D341Med (cell line): Measurements from ENCODE around the gene COQ10B.
"Not testable (repeated sequence)": the region's sequence is repeated elsewhere in the genome, so short reads cannot be mapped to it uniquely, and the experiment has no call there.

Experiments
- DNase-seq: peaks from one replicate; pipeline ENCODE4 v3.0.0; 2012; ENCODE audit warnings: low spot score

COQ10B gene

GRCh38 chr2:197452754-197453122 is 614 bp upstream of the COQ10B start:
- no peak for DNase-seq

- DNase-seq, result no peak
Measured at GRCh38 chr2:197453914-197454398, 604 bp downstream of the COQ10B start.

GRCh38 chr2:197454923-197455322 is 1.6 kb downstream of the COQ10B start:
- no peak for DNase-seq

- no peak for DNase-seq
Measured at GRCh38 chr2:197455428-197455827, 2.1 kb downstream of the COQ10B start.

GRCh38 chr2:197460649-197461048 is 7.3 kb downstream of the COQ10B start:
- no peak for DNase-seq

GRCh38 chr2:197461057-197461456 is 7.7 kb downstream of the COQ10B start:
- DNase-seq, result no peak

GRCh38 chr2:197464175-197464574 is 10.8 kb downstream of the COQ10B start:
- DNase-seq, result no peak

- no peak for DNase-seq
Measured at GRCh38 chr2:197472166-197472565, 18.8 kb downstream of the COQ10B start.

GRCh38 chr2:197477797-197478196 is 24.4 kb downstream of the COQ10B start:
- DNase-seq, result no peak

GRCh38 chr2:197480165-197481036 is 27.0 kb downstream of the COQ10B start:
- no peak for DNase-seq

GRCh38 chr2:197484248-197484647 is 30.9 kb downstream of the COQ10B start:
- not testable (repeated sequence) for DNase-seq

- no peak for DNase-seq
Measured at GRCh38 chr2:197486175-197486574, 32.8 kb downstream of the COQ10B start.

- no peak for DNase-seq
Measured at GRCh38 chr2:197487385-197487784, 34.0 kb downstream of the COQ10B start.

- DNase-seq, result no peak
Measured at GRCh38 chr2:197495433-197496134, 42.2 kb downstream of the COQ10B start.

GRCh38 chr2:197496695-197497094 is 43.3 kb downstream of the COQ10B start:
- DNase-seq, result no peak

GRCh38 chr2:197497326-197497725 is 44.0 kb downstream of the COQ10B start:
- no peak for DNase-seq

GRCh38 chr2:197498235-197498936 is 45.0 kb downstream of the COQ10B start:
- no peak for DNase-seq

- peak; percentile 52 for DNase-seq
Measured at GRCh38 chr2:197498937-197499593, 45.7 kb downstream of the COQ10B start.

- DNase-seq, result peak; percentile 95
Measured at GRCh38 chr2:197499594-197500502, 46.5 kb downstream of the COQ10B start, which contains the start of the genes HSPD1 and HSPE1. HSPD1 (minus strand) TSS chr2:197499840; CDS start chr2:197498848, 992 bp downstream. HSPE1 (plus strand) TSS chr2:197500379; CDS start chr2:197500437, 58 bp downstream.

GRCh38 chr2:197500503-197501131 is 47.3 kb downstream of the COQ10B start:
- DNase-seq, result no peak
